ENCODE results near the gene ALPG. TPM values are rescaled to one million over a fixed set of nuclear protein-coding genes. Genes with fewer than 3 reads are reported as not detected.
A peak's percentile ranks its signal among the peaks of the same experiment; 100 is the strongest.

ALPG gene
- total and polyA plus RNA-seq, 2 of the 13 experiments (the other 11 are each of a cell fraction or from before 2014, with no cell fraction given): not detected

DNA sequence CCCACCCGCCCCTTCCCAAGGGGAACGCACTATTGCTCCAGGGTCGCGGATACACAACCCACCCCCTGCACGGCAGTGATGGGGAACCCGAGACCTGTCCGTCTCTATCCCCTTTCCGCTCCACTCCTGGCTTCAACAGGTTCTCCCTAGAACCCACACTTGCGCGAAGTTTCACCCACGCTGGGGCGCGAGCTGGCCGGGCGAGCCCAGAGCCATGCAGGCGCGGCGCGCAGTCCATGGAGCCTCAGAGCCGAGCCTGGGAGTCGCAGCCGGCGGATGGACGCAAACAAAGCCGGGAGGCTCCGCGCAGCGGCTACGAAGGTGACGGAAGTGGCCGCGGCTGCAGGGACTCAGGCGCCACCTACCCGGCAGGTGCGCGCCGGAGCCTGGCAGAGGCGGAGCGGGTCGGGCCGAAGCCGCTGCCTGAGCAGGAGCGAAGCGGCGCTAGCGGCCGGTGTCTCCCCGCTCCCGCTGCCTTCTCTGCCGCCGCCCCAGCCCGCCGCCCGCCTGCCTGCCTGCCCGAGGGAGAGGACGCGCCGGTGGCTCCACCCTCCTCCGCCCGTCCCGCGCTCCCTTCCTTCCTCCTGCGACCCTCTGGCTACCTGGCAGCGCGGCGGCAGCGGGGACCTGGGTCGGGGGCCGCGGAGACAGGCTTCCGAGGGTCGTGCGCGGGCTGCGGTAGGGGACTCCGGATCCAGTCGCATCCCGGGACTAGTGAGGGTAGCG is 14.0 kb downstream of the ALPG start (continued):
- TF ChIP-seq, protein P1, sequence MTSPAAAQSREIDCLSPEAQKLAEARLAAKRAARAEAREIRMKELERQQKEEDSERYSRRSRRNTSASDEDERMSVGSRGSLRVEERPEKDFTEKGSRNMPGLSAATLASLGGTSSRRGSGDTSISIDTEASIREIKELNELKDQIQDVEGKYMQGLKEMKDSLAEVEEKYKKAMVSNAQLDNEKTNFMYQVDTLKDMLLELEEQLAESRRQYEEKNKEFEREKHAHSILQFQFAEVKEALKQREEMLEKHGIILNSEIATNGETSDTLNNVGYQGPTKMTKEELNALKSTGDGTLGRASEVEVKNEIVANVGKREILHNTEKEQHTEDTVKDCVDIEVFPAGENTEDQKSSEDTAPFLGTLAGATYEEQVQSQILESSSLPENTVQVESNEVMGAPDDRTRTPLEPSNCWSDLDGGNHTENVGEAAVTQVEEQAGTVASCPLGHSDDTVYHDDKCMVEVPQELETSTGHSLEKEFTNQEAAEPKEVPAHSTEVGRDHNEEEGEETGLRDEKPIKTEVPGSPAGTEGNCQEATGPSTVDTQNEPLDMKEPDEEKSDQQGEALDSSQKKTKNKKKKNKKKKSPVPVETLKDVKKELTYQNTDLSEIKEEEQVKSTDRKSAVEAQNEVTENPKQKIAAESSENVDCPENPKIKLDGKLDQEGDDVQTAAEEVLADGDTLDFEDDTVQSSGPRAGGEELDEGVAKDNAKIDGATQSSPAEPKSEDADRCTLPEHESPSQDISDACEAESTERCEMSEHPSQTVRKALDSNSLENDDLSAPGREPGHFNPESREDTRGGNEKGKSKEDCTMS (CRISPR knock-in tag; conservative IDR thresholded peaks at IDR 0.05): no peak
- TF ChIP-seq POLR2G (IDR thresholded peaks at IDR 0.05; ENCODE audit: low read depth, low read length) (no peak), ZNF33B (CRISPR knock-in tag; IDR thresholded peaks at IDR 0.05) (0 out of 2 replicates have a peak, but pooled peaks have one; percentile 28), PAX8 (CRISPR knock-in tag; IDR thresholded peaks at IDR 0.05; ENCODE audit: borderline replicate concordance) (no peak), ZNF83 (CRISPR knock-in tag; IDR thresholded peaks at IDR 0.05; ENCODE audit: borderline replicate concordance) (no peak), ATF7 (IDR thresholded peaks at IDR 0.05) (no peak), ATF7 (CRISPR knock-in tag; IDR thresholded peaks at IDR 0.05) (no peak), PBX3 (CRISPR knock-in tag; IDR thresholded peaks at IDR 0.05; ENCODE audit: borderline replicate concordance) (no peak), ZXDC (CRISPR knock-in tag; IDR thresholded peaks at IDR 0.05) (no peak), HES4 (CRISPR knock-in tag; IDR thresholded peaks at IDR 0.05; ENCODE audit: borderline replicate concordance) (no peak), ZNF619 (CRISPR knock-in tag; IDR thresholded peaks at IDR 0.05) (0 out of 2 replicates have a peak, but pooled peaks have one; percentile 40), ZBED4 (CRISPR knock-in tag; IDR thresholded peaks at IDR 0.05; ENCODE audit: borderline replicate concordance) (peak; percentile 73; the same call in 1 of the 2 replicates), ATF7-NPFF (CRISPR knock-in tag; IDR thresholded peaks at IDR 0.05; ENCODE audit: low read depth) (peak; percentile 68), ZBTB42 (CRISPR knock-in tag; IDR thresholded peaks at IDR 0.05) (no peak), MYC (CRISPR knock-in tag; IDR thresholded peaks at IDR 0.05; ENCODE audit: borderline replicate concordance) (peak; percentile 28; the same call in 1 of the 2 replicates), STAG1 (CRISPR knock-in tag; IDR thresholded peaks at IDR 0.05) (peak; percentile 22; the same call in 1 of the 2 replicates), ARHGAP35 (CRISPR knock-in tag; IDR thresholded peaks at IDR 0.05; ENCODE audit: borderline replicate concordance) (no peak; the same call in 1 of the 2 replicates), MTA1 (CRISPR knock-in tag; IDR thresholded peaks at IDR 0.05; ENCODE audit: borderline replicate concordance) (peak; percentile 53; the same call in 1 of the 2 replicates)

Data from HepG2 (cell line).